Measurements from ENCODE around the gene LIF.
A peak's percentile ranks its signal among the peaks of the same experiment; 100 is the strongest.

DNA sequence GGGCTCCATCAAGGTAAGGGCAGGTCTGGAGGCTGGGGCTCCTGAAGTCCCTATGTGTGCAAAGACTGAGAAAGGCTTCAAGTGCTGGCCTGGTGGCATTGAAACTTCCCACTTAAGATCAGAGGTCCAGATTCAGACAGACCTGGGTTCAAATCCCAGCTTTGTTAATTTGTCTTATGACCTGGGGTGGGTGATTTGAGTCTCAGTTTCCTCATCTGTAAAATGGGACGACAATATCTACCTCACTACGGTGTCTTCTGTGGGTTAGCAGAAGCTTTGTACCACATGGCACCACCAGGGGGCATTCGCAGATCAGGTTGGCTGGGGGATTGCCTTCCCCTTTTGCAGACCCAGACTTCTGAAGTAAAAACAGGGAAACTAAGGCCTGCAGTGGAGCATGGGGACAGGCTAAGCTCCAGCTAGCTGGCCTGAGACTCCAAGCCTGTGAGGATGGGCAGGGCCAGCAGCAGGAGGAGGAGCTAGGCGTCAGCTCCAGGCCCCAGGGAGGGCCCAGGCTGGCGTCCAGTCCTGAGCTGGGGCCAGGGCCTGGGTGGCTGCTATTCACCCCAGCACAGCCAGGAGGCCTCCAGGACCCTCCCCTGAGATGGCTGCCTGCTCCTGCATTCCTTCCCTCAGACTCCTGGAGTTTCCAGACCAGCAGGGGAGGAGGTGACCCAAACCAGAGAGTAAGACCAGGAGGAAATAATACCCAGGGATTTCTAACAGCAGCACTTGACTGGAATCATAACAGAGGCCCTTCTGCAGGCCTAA is 41.3 kb upstream of the LIF start:
- TF ChIP-seq POLR2AphosphoS5 (IDR thresholded peaks at IDR 0.05) (peak; percentile 87 to 90), EP300 (IDR thresholded peaks at IDR 0.05) (no peak), POLR2A (IDR thresholded peaks at IDR 0.05; ENCODE audit: low read depth) (no peak)
- TF ChIP-seq, protein P1, sequence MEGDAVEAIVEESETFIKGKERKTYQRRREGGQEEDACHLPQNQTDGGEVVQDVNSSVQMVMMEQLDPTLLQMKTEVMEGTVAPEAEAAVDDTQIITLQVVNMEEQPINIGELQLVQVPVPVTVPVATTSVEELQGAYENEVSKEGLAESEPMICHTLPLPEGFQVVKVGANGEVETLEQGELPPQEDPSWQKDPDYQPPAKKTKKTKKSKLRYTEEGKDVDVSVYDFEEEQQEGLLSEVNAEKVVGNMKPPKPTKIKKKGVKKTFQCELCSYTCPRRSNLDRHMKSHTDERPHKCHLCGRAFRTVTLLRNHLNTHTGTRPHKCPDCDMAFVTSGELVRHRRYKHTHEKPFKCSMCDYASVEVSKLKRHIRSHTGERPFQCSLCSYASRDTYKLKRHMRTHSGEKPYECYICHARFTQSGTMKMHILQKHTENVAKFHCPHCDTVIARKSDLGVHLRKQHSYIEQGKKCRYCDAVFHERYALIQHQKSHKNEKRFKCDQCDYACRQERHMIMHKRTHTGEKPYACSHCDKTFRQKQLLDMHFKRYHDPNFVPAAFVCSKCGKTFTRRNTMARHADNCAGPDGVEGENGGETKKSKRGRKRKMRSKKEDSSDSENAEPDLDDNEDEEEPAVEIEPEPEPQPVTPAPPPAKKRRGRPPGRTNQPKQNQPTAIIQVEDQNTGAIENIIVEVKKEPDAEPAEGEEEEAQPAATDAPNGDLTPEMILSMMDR (IDR thresholded peaks at IDR 0.05): peak; percentile 67 to 92 (median 82)

Measured in esophagus muscularis mucosa (tissue), 4 donors.